Thyroid gland (tissue), 4 donors: Measurements from ENCODE around the gene ERCC5. TPM values are rescaled to one million over a fixed set of nuclear protein-coding genes. Genes with fewer than 3 reads are reported as not detected.

Experiments used
- DNase-seq, 2 donors: peaks; one replicate each; pipeline ENCODE4 v3.0.0-alpha.2; 2019
- H3K27ac ChIP-seq, 3 donors: fragments of 200-600 bp; sonication (generic); 1 replicate in 2 of 3; 2 replicates in 1 of 3; pipeline ENCODE4 v1.5.1; 2016 to 2019; ENCODE audit warnings: mild to moderate bottlenecking in 1 of 3, moderate library complexity in 1 of 3
- H3K27me3 ChIP-seq: fragments of 200-600 bp; sonication (generic); one replicate; pipeline ENCODE4 v1.5.1; 2019
- H3K36me3 ChIP-seq, 2 donors: fragments of 200-600 bp; sonication (generic); one replicate each; pipeline ENCODE4 v1.5.1; 2016 to 2019
- H3K4me1 ChIP-seq, 2 donors: fragments of 200-600 bp; sonication (generic); one replicate each; pipeline ENCODE4 v1.5.1; 2017 to 2019
- H3K4me3 ChIP-seq, 3 donors: fragments of 200-600 bp; sonication (generic); replicated peaks in 1 of 3; 1 replicate in 2 of 3; 2 replicates in 1 of 3; pipeline ENCODE4 v1.5.1; 2016; ENCODE audit warnings: mild to moderate bottlenecking in 1 of 3
- H3K9me3 ChIP-seq: fragments of 200-600 bp; sonication (generic); one replicate; pipeline ENCODE4 v1.5.1; 2017
- CTCF ChIP-seq, 6 experiments: fragments of 200-600 bp in 3 of 6; fragments of 450-650 bp in 3 of 6; sonication (generic) in 3 of 6; IDR thresholded peaks; one replicate each; pipeline ENCODE4 v1.5.1; 2016 to 2019; ENCODE audit warnings: antibody characterized with exemption in 6 of 6, mild to moderate bottlenecking in 2 of 6, inconsistent platforms in 1 of 6, moderate library complexity in 1 of 6
- POLR2A ChIP-seq, 2 donors: fragments of 450-650 bp; IDR thresholded peaks; one replicate each; pipeline ENCODE4 v1.6.1; 2017; ENCODE audit warnings: antibody characterized with exemption in 2 of 2, mild to moderate bottlenecking in 2 of 2, moderate library complexity in 1 of 2
- WGBS, 2 donors: methylation state at CpG; one replicate each; pipeline ENCODE4 v1.1.5; 2017; 5-methylcytosine and 5-hydroxymethylcytosine counted together
- intact Hi-C: fragments of 100-400 bp; cut with DNase I; formaldehyde crosslinking; loops from one replicate; pipeline ENCODE4 v1.15.1; 2023
- total RNA-seq, 4 donors: library from RNA; depleted of rRNA; stranded (reverse); fragments of >200 nt; gene quantifications; one replicate each; pipeline ENCODE4 v1.2.3, GENCODE V29; 2016

ERCC5 gene
- total RNA-seq, 4 donors from 2014 or later: 57.2 to 119 (median 102) TPM

- Histone ChIP-seq H3K36me3 (peaks cover 10 to 20% of the 10 kb centered on the region in 2 donors), H3K27me3 (no peaks in the 10 kb centered on the region), H3K27ac (no peak overlapping the region), H3K9me3 (no peaks in the 10 kb centered on the region), H3K4me1 (no peaks in the 10 kb centered on the region), H3K4me3 (no peak overlapping the region)
- TF ChIP-seq POLR2A (IDR thresholded peaks at IDR 0.05): no peak
- TF ChIP-seq CTCF (IDR thresholded peaks at IDR 0.05): no peak
- whole genome bisulfite sequencing, 2 donors: 92 to 95% methylated on average over 4 of the region's 4 CpGs
- intact Hi-C loops: no loop called here
- no peak for DNase-seq
Measured at GRCh38 chr13:102825400-102825799, 20.4 kb upstream of the ERCC5 start.

GRCh38 chr13:102825921-102826706 lies 19.7 kb upstream of the ERCC5 start:
- Histone ChIP-seq H3K36me3 (peaks cover 10 to 17% of the 10 kb centered on the region in 2 donors), H3K9me3 (no peaks in the 10 kb centered on the region), H3K4me1 (no peaks in the 10 kb centered on the region), H3K27me3 (no peaks in the 10 kb centered on the region), H3K27ac (no peak overlapping the region), H3K4me3 (no peak overlapping the region)
- no peak for TF ChIP-seq CTCF (IDR thresholded peaks at IDR 0.05)
- no peak for DNase-seq
- WGBS, 2 donors: 90% methylated on average over 8 of the region's 8 CpGs
- intact Hi-C loops: no loop called here

- Histone ChIP-seq H3K9me3 (no peaks in the 10 kb centered on the region), H3K27me3 (no peaks in the 10 kb centered on the region), H3K27ac (no peak overlapping the region), H3K4me3 (no peak overlapping the region), H3K36me3 (peaks cover 9 to 18% of the 10 kb centered on the region in 2 donors), H3K4me1 (no peaks in the 10 kb centered on the region)
- TF ChIP-seq POLR2A (IDR thresholded peaks at IDR 0.05) (no peak), CTCF (IDR thresholded peaks at IDR 0.05) (no peak)
- WGBS, 2 donors: 57% methylated on average over 4 of the region's 4 CpGs
- DNase-seq: no peak
- intact Hi-C loops: no loop called here
Measured at GRCh38 chr13:102830646-102831045, 15.2 kb upstream of the ERCC5 start.

DNA sequence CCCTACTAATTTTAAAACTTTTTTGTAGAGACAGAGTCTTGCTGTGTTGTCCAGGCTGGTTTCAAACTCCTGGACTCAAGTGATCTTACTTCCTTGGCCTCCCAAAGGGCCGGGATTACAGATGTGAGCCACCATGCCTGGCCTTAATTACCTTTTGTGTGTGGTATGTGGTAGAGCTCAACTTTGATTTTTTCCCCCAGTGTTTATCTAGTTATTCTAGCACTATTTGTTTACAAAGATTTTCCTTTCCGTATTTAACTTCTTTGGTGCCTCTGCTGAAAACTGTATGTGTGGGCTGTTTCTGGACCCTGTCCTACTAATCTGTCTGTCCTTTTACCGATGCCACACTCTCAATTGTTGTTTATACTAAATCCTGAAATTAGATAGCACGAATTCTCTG lies 9.4 kb upstream of the ERCC5 start:
- intact Hi-C loops: no loop called here
- no peak for DNase-seq
- peaks cover 9 to 17% of the 10 kb centered on the region in 2 donors for H3K36me3 ChIP-seq
- WGBS, 2 donors: 96 to 97% methylated on average over 4 of the region's 4 CpGs
- no peak overlapping the region for H3K4me3 ChIP-seq
- TF ChIP-seq CTCF (IDR thresholded peaks at IDR 0.05) (no peak), POLR2A (IDR thresholded peaks at IDR 0.05) (no peak)
- H3K9me3 ChIP-seq: no peaks in the 10 kb centered on the region
- no peaks in the 10 kb centered on the region for H3K4me1 ChIP-seq
- H3K27ac ChIP-seq: no peak overlapping the region
- H3K27me3 ChIP-seq: no peaks in the 10 kb centered on the region

DNA sequence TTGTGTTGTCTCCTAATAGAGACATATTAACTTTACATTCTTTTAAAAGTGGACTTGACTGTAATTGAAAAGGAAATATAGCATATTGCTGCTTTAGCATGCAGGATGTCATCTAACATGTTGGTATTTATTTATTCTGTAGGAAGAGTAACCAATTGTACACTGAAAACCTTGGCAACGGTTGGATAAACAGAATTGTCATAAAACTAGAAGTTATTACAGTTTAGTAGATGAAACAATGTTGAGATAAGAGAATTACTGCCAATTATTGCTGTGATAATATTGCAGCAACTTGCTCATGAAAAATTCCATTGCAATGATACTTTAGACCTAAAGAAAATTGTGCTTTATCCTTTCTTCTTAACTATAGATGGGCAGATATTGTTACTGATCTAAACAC lies 7.6 kb upstream of the ERCC5 start:
- WGBS, 2 donors: 70 to 85% methylated on average over 1 of the region's 1 CpG
- Histone ChIP-seq H3K36me3 (peaks cover 9 to 17% of the 10 kb centered on the region in 2 donors), H3K9me3 (no peaks in the 10 kb centered on the region), H3K4me3 (no peak overlapping the region), H3K27ac (no peak overlapping the region), H3K4me1 (no peaks in the 10 kb centered on the region), H3K27me3 (no peaks in the 10 kb centered on the region)
- DNase-seq: no peak
- TF ChIP-seq POLR2A (IDR thresholded peaks at IDR 0.05) (no peak), CTCF (IDR thresholded peaks at IDR 0.05) (no peak)
- intact Hi-C loops: no loop called here
